HG02981 (cell line): ENCODE data around the gene TCL1B.

Experiments used
- ATAC-seq: cut with Tn5 transposase; IDR thresholded peaks from one replicate; pipeline ENCODE4 v1.9.1; 2021; ENCODE audit warnings: mild to moderate bottlenecking, moderate library complexity; ENCODE audit not compliant: unreplicated experiment

The TCL1B gene

DNA sequence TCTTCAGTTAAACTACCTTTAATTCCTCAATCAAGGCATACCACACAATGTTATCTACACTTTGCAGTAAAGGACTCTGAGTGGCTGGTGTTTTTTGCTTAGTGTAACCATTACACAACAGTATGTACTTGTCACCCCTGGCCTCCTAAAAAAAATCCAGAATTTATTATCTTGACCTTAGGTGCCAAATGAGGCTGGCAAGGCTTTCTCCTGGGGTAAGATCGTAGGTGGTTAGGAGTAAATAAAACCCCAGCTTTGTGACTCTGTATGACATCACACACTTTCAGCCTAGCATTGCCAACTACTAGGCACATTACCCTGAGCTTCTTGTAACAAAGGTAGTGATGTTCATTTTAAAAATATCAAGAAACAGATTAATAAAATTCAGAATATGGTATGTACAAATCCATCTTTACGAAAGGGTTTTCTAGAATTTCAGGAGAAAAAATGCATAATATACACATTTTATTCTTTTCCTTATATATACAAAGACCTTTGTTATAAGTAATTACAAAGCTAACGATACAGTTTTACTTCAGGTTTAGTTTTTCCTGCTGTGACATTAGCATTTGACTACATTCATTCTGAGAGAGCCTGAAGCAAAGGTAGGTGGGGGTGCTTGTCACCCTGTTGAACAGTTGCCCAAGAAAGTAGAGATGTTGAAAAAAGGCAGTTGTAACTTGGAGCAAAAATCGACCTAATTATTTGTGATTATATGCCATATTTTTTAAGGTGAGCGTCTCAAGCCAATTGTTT lies 14.2 kb downstream of the TCL1B start:
- ATAC-seq: no peak

DNA sequence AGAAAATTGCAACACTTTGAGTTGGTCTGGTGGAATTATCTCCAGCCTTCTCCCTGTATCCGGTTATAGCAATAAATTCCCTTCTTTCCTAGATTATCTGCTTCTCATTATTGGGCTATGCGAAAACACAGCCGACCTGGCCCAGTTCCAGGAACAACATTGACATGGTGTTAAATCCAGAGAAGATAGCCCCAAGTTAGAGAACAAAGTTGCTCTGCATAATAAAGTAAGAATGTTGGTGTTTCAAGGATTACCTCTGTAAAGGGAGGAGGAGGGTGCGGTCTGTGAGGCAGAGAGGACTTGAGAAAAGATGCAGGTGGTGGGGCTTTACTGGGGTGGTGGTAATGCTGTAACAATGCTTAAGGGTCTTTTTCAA lies 15.6 kb downstream of the TCL1B start:
- no peak for ATAC-seq

GRCh38 chr14:95703341-95703740 lies 17.1 kb downstream of the TCL1B start:
- ATAC-seq: no peak

DNA sequence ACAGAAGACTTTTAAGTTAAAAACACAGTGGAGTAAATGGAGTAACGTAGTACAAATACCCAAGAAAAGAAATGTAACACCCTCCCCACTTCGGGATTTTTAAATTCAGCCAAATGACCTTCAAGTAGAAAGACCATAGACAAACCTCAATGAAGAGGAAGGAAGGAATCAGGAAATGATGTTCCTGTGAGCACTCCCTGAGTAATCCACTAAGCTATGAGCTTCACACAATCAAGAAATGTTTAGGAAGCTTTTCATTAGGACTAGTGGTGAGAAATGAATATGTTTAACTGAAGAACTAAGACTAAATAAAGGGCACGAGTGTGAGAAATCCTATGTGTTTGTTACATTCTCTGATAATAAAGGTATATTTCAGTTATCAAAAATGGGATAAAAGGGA lies 17.6 kb downstream of the TCL1B start:
- ATAC-seq: no peak

- ATAC-seq: no peak
These were observed 19.3 kb downstream of the TCL1B start for GRCh38 chr14:95705518-95705917.

DNA sequence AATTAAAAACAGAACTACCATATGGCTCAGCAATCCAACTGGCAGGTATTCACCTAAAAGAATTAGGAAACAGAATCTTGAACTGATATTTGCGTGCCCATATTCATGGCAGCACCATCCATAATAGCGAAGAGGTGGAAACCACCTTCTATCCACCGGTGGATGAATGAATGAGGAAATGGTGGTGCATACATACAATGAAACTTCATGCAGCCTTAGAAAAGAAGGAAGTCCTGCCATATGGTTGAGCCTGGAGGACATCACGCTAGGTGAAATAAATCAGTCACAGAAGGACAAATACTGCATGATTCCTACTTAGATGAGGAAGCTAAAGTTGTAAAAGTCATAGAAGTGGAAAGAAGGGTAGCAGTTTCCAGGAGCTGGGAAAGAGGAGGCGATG lies 21.1 kb downstream of the TCL1B start:
- ATAC-seq: no peak

GRCh38 chr14:95710106-95710505 lies 23.9 kb downstream of the TCL1B start:
- ATAC-seq: no peak

- ATAC-seq: no peak
These were observed 25.4 kb downstream of the TCL1B start for GRCh38 chr14:95711476-95712176.

DNA sequence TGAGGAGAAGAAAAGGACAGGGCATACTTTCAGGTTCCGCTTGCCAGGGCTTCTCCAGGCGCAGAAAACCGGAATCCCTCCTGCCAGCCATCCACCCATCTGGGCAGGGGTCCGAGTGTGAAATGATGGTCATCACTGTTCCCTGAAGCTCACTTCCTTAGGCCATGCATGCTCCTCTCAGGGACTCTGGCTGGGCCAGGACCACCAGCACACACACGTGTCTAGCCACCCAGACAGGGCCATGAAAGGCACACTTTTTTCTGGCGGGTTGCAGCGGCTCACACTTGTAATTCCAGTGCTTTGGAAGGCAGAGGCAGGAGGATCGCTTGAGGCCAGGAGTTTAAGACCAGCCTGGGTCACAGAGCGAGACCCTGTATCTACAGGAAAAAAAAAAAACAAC lies 26.2 kb downstream of the TCL1B start:
- no peak for ATAC-seq

GRCh38 chr14:95713596-95714371 lies 27.6 kb downstream of the TCL1B start, which contains the start of gene TCL1A:
TCL1A (minus strand) TSS chr14:95714125; CDS start chr14:95714066, 59 bp downstream.
- peak; percentile 77 for ATAC-seq

- ATAC-seq: no peak
These were observed 36.4 kb downstream of the TCL1B start for GRCh38 chr14:95722525-95723190.

DNA sequence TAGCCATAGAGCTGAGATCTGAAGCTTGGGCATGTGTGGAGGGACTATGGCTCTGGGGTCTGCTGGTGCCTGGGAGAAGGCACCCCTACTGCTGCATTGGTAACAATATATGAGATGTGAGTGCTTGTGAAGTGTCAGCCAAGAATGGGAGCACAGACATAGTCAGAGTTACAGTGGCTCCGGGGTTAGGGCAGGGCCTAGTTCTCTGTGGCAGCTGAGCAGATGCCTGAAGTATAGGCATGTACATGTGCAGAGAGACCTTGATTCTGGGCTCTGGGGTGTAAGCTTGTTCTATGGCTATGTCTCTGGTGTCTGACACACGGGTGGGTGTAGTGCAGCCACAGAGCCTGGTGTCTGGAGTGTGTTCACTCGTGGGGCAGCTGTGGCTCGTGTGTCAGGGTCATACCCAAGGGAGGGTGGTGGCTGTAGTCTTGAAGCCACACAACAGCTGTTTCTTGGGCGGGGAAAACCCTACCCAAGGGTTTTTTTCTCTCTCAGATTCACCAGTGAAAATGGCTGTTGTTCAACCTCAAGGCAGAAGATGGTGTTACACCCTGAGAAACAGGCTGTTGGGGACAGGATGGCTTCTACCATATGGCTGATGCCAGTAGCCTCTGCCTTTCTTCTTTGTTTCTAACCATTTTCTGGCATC lies 39.6 kb downstream of the TCL1B start:
- peak; percentile 81 for ATAC-seq

- no peak for ATAC-seq
These were observed 41.0 kb downstream of the TCL1B start for GRCh38 chr14:95727056-95727700.

- peak; percentile 51 for ATAC-seq
These were observed 43.3 kb downstream of the TCL1B start for GRCh38 chr14:95729402-95730028.

DNA sequence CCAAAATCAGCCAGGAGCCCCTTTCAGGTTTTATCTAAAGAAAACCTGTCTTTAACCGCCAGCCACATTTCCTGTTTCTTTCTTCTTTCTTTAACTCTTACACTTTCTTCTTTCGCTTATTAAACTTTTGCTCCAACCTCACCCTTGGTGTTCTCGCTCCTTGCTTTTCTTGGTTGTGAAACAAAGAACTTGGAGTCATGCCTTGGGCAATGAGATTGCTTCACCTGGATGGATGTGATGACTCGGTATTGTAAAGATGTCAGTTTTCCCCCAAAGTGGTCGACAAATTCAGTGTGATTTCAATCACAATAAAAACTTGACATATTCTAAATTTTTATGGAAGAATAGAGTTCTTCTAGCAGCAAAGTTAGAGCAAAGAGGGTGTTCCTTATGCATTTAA lies 43.9 kb downstream of the TCL1B start:
- no peak for ATAC-seq

DNA sequence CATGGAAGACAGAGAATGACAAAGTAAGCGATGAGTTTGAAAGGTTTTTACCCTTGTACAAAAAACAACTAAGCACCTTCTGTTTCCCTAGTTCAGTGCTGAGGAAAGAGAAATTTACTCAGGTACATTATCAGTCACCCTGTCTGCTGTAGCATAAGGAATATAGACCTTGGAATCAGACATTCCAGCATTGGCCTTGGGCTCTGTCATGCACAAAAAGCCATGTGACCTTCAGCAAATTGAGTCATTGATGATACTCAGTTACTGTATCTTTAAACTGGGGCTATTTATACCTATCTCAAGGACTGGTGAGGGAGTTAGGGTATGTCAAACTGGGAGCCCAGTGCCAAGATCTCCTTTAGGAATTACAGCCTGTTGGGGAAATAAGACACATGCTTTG lies 47.0 kb downstream of the TCL1B start:
- no peak for ATAC-seq

- ATAC-seq: no peak
These were observed 53.1 kb downstream of the TCL1B start for GRCh38 chr14:95739356-95739755.

- ATAC-seq: no peak
These were observed 54.8 kb downstream of the TCL1B start for GRCh38 chr14:95741038-95741490.

DNA sequence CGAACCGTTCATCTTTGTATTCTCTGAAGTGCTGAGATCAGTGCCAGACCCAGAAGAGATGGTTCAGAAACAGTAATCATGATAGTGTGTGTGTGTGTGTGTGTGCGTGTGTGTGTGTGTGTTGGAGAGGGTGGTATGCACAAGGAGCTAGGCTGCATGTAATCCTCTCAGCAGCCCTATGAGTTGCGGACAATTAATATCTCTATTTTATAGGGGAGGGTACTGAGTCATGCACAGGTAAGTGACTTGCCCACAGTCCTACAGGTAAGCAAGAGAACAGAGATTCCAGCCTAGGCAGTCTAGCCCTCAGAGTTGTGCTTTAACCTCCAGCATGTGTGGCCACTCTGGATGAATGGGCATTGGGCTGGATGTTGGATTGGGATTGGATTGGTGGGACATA lies 55.6 kb downstream of the TCL1B start:
- no peak for ATAC-seq
